Prostate gland (tissue), 2 donors: ENCODE results near the gene CEP44. TPM values are rescaled to one million over a fixed set of nuclear protein-coding genes. Genes with fewer than 3 reads are reported as not detected.

Experiments
- DNase-seq: peaks from one replicate; pipeline ENCODE4 v3.0.0-alpha.2; 2019; ENCODE audit warnings: low spot score
- H3K27ac ChIP-seq, 2 donors: fragments of 200-600 bp; sonication (generic); 2 replicates each; pipeline ENCODE4 v1.5.1; 2017 to 2019
- H3K27me3 ChIP-seq: fragments of 200-600 bp; sonication (generic); replicated peaks from 2 replicates; pipeline ENCODE4 v1.5.1; 2019; ENCODE audit not compliant: insufficient read depth
- H3K36me3 ChIP-seq, 2 donors: fragments of 200-600 bp; sonication (generic); 1 replicate in 1 of 2; 2 replicates in 1 of 2; pipeline versions ENCODE4 v1.5.1 to v1.8.1; 2017 to 2019
- H3K4me1 ChIP-seq: fragments of 200-600 bp; sonication (generic); replicated peaks from 2 replicates; pipeline ENCODE4 v1.5.1; 2019
- H3K4me3 ChIP-seq, 2 donors: fragments of 200-600 bp; sonication (generic); 2 replicates each; pipeline ENCODE4 v1.5.1; 2017 to 2019
- H3K9me3 ChIP-seq: fragments of 200-600 bp; sonication (generic); 2 replicates; pipeline ENCODE4 v1.5.1; 2017
- CTCF ChIP-seq, 4 experiments: fragments of 200-600 bp in 2 of 4; fragments of 450-650 bp in 2 of 4; sonication (generic) in 2 of 4; IDR thresholded peaks; 1 replicate in 3 of 4; 2 replicates in 1 of 4; pipeline ENCODE4 v1.5.1; 2016 to 2019; ENCODE audit warnings: antibody characterized with exemption in 4 of 4, mild to moderate bottlenecking in 2 of 4, moderate library complexity in 2 of 4
- POLR2A ChIP-seq: fragments of 450-650 bp; IDR thresholded peaks from one replicate; pipeline ENCODE4 v1.6.1; 2016; ENCODE audit warnings: antibody characterized with exemption, mild to moderate bottlenecking
- POLR2AphosphoS5 ChIP-seq: sonication (generic); formaldehyde crosslinking; IDR thresholded peaks from one replicate; pipeline ENCODE4 v1.6.1; 2017; ENCODE audit warnings: antibody characterized with exemption
- WGBS: methylation state at CpG from one replicate; pipeline ENCODE4 v1.1.5; 2018; 5-methylcytosine and 5-hydroxymethylcytosine counted together
- intact Hi-C: fragments of 100-400 bp; cut with DNase I; formaldehyde crosslinking; loops from one replicate; pipeline ENCODE4 v1.14.2; 2022
- total RNA-seq, 2 donors: library from RNA; depleted of rRNA; stranded (reverse); fragments of >200 nt; gene quantifications; one replicate each; pipeline ENCODE4 v1.1.0, GENCODE V29; 2016

The CEP44 gene
- total RNA-seq, 2 donors from 2014 or later: 13.7 to 14.3 TPM

GRCh38 chr4:174245714-174246113 lies 38.0 kb upstream of the CEP44 start:
- Histone ChIP-seq H3K9me3 (no peaks in the 10 kb centered on the region), H3K36me3 (no peaks in the 10 kb centered on the region), H3K4me3 (no peak overlapping the region), H3K27ac (no peak overlapping the region), H3K27me3 (no peaks in the 10 kb centered on the region), H3K4me1 (no peaks in the 10 kb centered on the region)
- TF ChIP-seq POLR2AphosphoS5 (no peak), POLR2A (no peak), CTCF (IDR thresholded peaks at IDR 0.05) (no peak)
- 97% methylated on average over 1 of the region's 1 CpG for whole genome bisulfite sequencing
- intact Hi-C loops: no loop called here
- DNase-seq: no peak

- H3K27ac ChIP-seq: no peak overlapping the region
- H3K36me3 ChIP-seq: no peaks in the 10 kb centered on the region
- 12% methylated on average over 1 of the region's 1 CpG for whole genome bisulfite sequencing
- DNase-seq: no peak
- no peaks in the 10 kb centered on the region for H3K4me1 ChIP-seq
- TF ChIP-seq POLR2A (no peak), CTCF (IDR thresholded peaks at IDR 0.05) (no peak), POLR2AphosphoS5 (no peak)
- no peak overlapping the region for H3K4me3 ChIP-seq
- H3K9me3 ChIP-seq: no peaks in the 10 kb centered on the region
- no peaks in the 10 kb centered on the region for H3K27me3 ChIP-seq
- intact Hi-C loops: no loop called here
These were observed 35.3 kb upstream of the CEP44 start for GRCh38 chr4:174248407-174248806.

- H3K4me3 ChIP-seq: no peak overlapping the region
- 71% methylated on average over 2 of the region's 2 CpGs for WGBS
- TF ChIP-seq POLR2AphosphoS5 (no peak), POLR2A (no peak), CTCF (IDR thresholded peaks at IDR 0.05) (no peak)
- no peaks in the 10 kb centered on the region for H3K4me1 ChIP-seq
- no peaks in the 10 kb centered on the region for H3K36me3 ChIP-seq
- no peaks in the 10 kb centered on the region for H3K9me3 ChIP-seq
- no peak for DNase-seq
- H3K27ac ChIP-seq: no peak overlapping the region
- H3K27me3 ChIP-seq: no peaks in the 10 kb centered on the region
- intact Hi-C loops: no loop called here
These were observed 31.3 kb upstream of the CEP44 start for GRCh38 chr4:174252412-174252811.

- no peak for TF ChIP-seq POLR2AphosphoS5
- no peak for TF ChIP-seq CTCF (IDR thresholded peaks at IDR 0.05)
- TF ChIP-seq POLR2A: no peak
- Histone ChIP-seq H3K4me1 (no peaks in the 10 kb centered on the region), H3K27me3 (no peaks in the 10 kb centered on the region), H3K9me3 (no peaks in the 10 kb centered on the region), H3K36me3 (no peaks in the 10 kb centered on the region), H3K4me3 (no peak overlapping the region), H3K27ac (no peak overlapping the region)
- WGBS: 91% methylated on average over 1 of the region's 1 CpG
- no peak for DNase-seq
- intact Hi-C loops: no loop called here
These were observed 29.1 kb upstream of the CEP44 start for GRCh38 chr4:174254613-174255012.

DNA sequence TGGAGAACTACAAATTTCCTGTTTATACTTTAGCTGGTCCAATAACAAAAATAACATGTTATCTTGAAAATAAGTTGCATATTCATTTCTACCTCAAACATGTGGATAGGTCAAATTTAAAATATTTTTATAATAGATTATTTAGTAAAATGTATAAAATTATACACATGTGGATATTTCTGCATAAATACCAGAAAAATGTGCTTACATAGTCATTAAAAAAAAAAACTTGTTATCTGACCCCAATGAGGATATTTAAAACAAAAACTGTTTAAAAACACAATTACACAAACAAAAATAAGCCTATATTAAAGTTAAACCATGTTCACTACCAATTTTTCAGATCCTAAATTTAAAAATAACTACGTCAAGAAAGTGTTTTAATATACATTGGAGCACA lies 28.3 kb upstream of the CEP44 start:
- TF ChIP-seq CTCF (IDR thresholded peaks at IDR 0.05): no peak
- no peak for TF ChIP-seq POLR2A
- TF ChIP-seq POLR2AphosphoS5: no peak
- intact Hi-C loops: no loop called here
- Histone ChIP-seq H3K36me3 (no peaks in the 10 kb centered on the region), H3K4me3 (no peak overlapping the region), H3K9me3 (no peaks in the 10 kb centered on the region), H3K27me3 (no peaks in the 10 kb centered on the region), H3K27ac (no peak overlapping the region), H3K4me1 (no peaks in the 10 kb centered on the region)
- WGBS: 98% methylated on average over 1 of the region's 1 CpG
- no peak for DNase-seq
